ENCODE data around the gene BHLHA9. TPM values are rescaled to one million over a fixed set of nuclear protein-coding genes. Genes with fewer than 3 reads are reported as not detected.

BHLHA9 gene
- polyA plus RNA-seq, 2 of the 4 experiments (the other 2 are of a cell fraction) = not detected

DNA sequence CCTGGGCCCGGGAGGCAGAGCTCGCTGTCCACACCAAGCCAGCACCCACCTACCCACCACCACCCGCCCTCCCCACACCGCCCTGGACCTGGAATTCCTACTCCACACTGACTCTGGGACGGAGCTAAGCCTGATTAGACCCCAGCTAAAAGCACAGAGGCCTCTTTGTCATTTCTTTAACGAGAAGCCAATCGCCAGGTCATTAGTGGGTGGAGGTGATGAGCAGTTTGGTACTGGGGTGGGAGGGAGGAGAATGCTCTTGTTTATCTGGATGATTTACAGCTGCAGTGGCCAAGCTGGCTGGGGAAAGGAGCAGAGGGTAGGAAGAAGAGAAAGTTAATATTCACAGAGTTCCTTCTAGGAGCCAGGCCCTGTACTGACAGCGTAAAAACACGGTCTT lies 6.0 kb upstream of the BHLHA9 start:
- TF ChIP-seq EHMT2 (IDR thresholded peaks at IDR 0.05; ENCODE audit: low read depth) (no peak), NR3C1 (IDR thresholded peaks at IDR 0.05) (no peak), CBX8 (IDR thresholded peaks at IDR 0.05) (no peak), RCOR1 (IDR thresholded peaks at IDR 0.05; ENCODE audit: low read depth, low read length) (no peak), CEBPB (IDR thresholded peaks at IDR 0.05) (no peak), ZSCAN20 (CRISPR knock-in tag; IDR thresholded peaks at IDR 0.05) (no peak), HOXB13 (CRISPR knock-in tag; IDR thresholded peaks at IDR 0.05; ENCODE audit: low read depth) (no peak)
- TF ChIP-seq, protein P1, sequence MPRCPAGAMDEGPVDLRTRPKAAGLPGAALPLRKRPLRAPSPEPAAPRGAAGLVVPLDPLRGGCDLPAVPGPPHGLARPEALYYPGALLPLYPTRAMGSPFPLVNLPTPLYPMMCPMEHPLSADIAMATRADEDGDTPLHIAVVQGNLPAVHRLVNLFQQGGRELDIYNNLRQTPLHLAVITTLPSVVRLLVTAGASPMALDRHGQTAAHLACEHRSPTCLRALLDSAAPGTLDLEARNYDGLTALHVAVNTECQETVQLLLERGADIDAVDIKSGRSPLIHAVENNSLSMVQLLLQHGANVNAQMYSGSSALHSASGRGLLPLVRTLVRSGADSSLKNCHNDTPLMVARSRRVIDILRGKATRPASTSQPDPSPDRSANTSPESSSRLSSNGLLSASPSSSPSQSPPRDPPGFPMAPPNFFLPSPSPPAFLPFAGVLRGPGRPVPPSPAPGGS (IDR thresholded peaks at IDR 0.05) = no peak
- TF ChIP-seq, protein P2, sequence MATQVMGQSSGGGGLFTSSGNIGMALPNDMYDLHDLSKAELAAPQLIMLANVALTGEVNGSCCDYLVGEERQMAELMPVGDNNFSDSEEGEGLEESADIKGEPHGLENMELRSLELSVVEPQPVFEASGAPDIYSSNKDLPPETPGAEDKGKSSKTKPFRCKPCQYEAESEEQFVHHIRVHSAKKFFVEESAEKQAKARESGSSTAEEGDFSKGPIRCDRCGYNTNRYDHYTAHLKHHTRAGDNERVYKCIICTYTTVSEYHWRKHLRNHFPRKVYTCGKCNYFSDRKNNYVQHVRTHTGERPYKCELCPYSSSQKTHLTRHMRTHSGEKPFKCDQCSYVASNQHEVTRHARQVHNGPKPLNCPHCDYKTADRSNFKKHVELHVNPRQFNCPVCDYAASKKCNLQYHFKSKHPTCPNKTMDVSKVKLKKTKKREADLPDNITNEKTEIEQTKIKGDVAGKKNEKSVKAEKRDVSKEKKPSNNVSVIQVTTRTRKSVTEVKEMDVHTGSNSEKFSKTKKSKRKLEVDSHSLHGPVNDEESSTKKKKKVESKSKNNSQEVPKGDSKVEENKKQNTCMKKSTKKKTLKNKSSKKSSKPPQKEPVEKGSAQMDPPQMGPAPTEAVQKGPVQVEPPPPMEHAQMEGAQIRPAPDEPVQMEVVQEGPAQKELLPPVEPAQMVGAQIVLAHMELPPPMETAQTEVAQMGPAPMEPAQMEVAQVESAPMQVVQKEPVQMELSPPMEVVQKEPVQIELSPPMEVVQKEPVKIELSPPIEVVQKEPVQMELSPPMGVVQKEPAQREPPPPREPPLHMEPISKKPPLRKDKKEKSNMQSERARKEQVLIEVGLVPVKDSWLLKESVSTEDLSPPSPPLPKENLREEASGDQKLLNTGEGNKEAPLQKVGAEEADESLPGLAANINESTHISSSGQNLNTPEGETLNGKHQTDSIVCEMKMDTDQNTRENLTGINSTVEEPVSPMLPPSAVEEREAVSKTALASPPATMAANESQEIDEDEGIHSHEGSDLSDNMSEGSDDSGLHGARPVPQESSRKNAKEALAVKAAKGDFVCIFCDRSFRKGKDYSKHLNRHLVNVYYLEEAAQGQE (IDR thresholded peaks at IDR 0.05) = no peak
- TF ChIP-seq, protein P3, sequence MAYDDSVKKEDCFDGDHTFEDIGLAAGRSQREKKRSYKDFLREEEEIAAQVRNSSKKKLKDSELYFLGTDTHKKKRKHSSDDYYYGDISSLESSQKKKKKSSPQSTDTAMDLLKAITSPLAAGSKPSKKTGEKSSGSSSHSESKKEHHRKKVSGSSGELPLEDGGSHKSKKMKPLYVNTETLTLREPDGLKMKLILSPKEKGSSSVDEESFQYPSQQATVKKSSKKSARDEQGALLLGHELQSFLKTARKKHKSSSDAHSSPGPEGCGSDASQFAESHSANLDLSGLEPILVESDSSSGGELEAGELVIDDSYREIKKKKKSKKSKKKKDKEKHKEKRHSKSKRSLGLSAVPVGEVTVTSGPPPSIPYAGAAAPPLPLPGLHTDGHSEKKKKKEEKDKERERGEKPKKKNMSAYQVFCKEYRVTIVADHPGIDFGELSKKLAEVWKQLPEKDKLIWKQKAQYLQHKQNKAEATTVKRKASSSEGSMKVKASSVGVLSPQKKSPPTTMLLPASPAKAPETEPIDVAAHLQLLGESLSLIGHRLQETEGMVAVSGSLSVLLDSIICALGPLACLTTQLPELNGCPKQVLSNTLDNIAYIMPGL (CRISPR knock-in tag; IDR thresholded peaks at IDR 0.05; ENCODE audit: borderline replicate concordance) = no peak
- no peak for ATAC-seq
- CTCF ChIA-PET = interaction anchor here (0.7 to 1.9 kb wide), 3 partner anchors 9 to 310 kb away, joined by 3 to 5 read pairs (median 4); no protein-coding TSS in a partner anchor

DNA sequence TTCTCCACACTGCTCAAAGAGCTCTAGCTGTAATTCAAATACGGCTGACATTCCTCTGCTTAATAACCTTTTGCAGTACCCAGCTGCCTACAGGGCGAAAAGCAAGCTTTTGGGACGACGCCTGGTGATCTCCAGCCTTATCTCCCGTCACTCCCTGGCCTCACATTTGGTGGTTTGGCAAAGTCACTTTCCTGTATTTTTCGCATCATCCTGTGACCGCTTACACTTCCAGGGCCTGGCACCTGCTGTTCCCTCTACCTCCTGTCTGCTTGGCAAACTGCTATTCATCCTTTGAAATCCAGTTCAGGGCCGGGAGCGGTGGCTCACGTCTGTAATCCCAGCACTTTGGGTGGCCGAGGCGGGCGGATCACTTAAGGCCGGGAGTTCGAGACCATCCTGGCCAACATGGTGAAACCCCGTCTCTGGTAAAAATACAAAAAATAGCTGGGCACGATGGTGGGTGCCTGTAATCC lies 2.7 kb upstream of the BHLHA9 start:
- DNase-seq (ENCODE audit: low read depth in 1 of 2, low spot score in 1 of 2) (peak in 1 of 2 experiments; percentile 30), ATAC-seq (peak in 1 of 2 experiments; percentile 5; a peak in 3 of 6 replicates), FAIRE-seq (no peak)
- POLR2A ChIA-PET = interaction anchor here (0.6 to 1.1 kb wide), 5 partner anchors 13 to 433 kb away, joined by 3 to 4 read pairs (median 3); no protein-coding TSS in a partner anchor
- no peaks in the 10 kb centered on the region for H3K9me3 ChIP-seq
- TF ChIP-seq ZNF302 (CRISPR knock-in tag; IDR thresholded peaks at IDR 0.05) (no peak), FOSL2 (IDR thresholded peaks at IDR 0.05) (no peak), FOSL2 (CRISPR knock-in tag; IDR thresholded peaks at IDR 0.05) (no peak), NFE2L2 (conservative IDR thresholded peaks at IDR 0.05; ENCODE audit: low read length) (no peak), CBX2 (IDR thresholded peaks at IDR 0.05; ENCODE audit: borderline replicate concordance, low read depth) (no peak), NR3C1 (IDR thresholded peaks at IDR 0.05) (no peak), KDM5A (IDR thresholded peaks at IDR 0.05) (no peak), SREBF2 (IDR thresholded peaks at IDR 0.05) (no peak), JUNB (IDR thresholded peaks at IDR 0.05) (no peak), GATA3 (IDR thresholded peaks at IDR 0.05; ENCODE audit: borderline replicate concordance) (no peak), FOSB (CRISPR knock-in tag; IDR thresholded peaks at IDR 0.05) (no peak), EP300 (IDR thresholded peaks at IDR 0.05) (no peak), RNF2 (IDR thresholded peaks at IDR 0.05; ENCODE audit: borderline replicate concordance, low read depth) (no peak), HDAC2 (IDR thresholded peaks at IDR 0.05) (no peak), MAFK (IDR thresholded peaks at IDR 0.05; ENCODE audit: partially characterized antibody) (no peak), JUN (IDR thresholded peaks at IDR 0.05) (no peak), KDM1A (IDR thresholded peaks at IDR 0.05; ENCODE audit: low read depth) (no peak)
- TF ChIP-seq, protein P4, sequence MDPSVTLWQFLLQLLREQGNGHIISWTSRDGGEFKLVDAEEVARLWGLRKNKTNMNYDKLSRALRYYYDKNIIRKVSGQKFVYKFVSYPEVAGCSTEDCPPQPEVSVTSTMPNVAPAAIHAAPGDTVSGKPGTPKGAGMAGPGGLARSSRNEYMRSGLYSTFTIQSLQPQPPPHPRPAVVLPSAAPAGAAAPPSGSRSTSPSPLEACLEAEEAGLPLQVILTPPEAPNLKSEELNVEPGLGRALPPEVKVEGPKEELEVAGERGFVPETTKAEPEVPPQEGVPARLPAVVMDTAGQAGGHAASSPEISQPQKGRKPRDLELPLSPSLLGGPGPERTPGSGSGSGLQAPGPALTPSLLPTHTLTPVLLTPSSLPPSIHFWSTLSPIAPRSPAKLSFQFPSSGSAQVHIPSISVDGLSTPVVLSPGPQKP (IDR thresholded peaks at IDR 0.05; ENCODE audit: low read depth, low read length) = no peak
- TF ChIP-seq, protein P2 (IDR thresholded peaks at IDR 0.05) = no peak
- peak overlapping the region; percentile 59 for H3K4me3 ChIP-seq
- H3K27ac ChIP-seq = peak overlapping the region; percentile 90 to 93
- peaks cover 11% of the 10 kb centered on the region; the same call in 2 of the 3 replicates for H3K4me1 ChIP-seq
- CTCF ChIA-PET = interaction anchor here (0.6 to 3.6 kb wide), 5 partner anchors 9 to 377 kb away, joined by 3 to 48 read pairs (median 3); no protein-coding TSS in a partner anchor
- peak overlapping the region; percentile 72 for H3K4me2 ChIP-seq
- 41% methylated on average over 17 of the region's 17 CpGs for WGBS (ENCODE audit: missing lambda C conversion rate)

More for the DNA sequence above, 6.0 kb upstream of the BHLHA9 start:
- Histone ChIP-seq H3K27ac (no peak overlapping the region), H3K4me1 (peaks cover 8% of the 10 kb centered on the region; the same call in 2 of the 3 replicates), H3K4me3 (no peak overlapping the region), H3K9me3 (no peaks in the 10 kb centered on the region), H3K4me2 (no peak overlapping the region)
- 89% methylated on average over 7 of the region's 9 CpGs for WGBS (ENCODE audit: missing lambda C conversion rate)
- POLR2A ChIA-PET = interaction anchor here (0.9 kb wide), 1 partner anchor 310 kb away, joined by 3 read pairs; no protein-coding TSS in a partner anchor
- FAIRE-seq (no peak), DNase-seq (ENCODE audit: low read depth in 1 of 2, low spot score in 1 of 2) (no peak)
